Thoracic aorta (tissue), 2 donors: ENCODE data around the gene C19orf25. TPM values are rescaled to one million over a fixed set of nuclear protein-coding genes. Genes with fewer than 3 reads are reported as not detected.

Experiments used
- ATAC-seq: fragments of 150-250 bp; one replicate; pipeline ENCODE4 v1.8.0; 2017; ENCODE audit warnings: low read depth; ENCODE audit not compliant: insufficient number of reproducible peaks, low FRiP score
- DNase-seq: peaks from one replicate; pipeline ENCODE4 v3.0.0-alpha.2; 2020; ENCODE audit warnings: low spot score
- H3K27ac ChIP-seq, 2 donors: fragments of 200-600 bp; sonication (generic); 1 replicate in 1 of 2; 2 replicates in 1 of 2; pipeline ENCODE4 v1.5.1; 2016; ENCODE audit warnings: mild to moderate bottlenecking in 2 of 2, moderate library complexity in 2 of 2
- H3K27me3 ChIP-seq: fragments of 200-600 bp; sonication (generic); replicated peaks from 2 replicates; pipeline ENCODE4 v1.6.0; 2016; ENCODE audit warnings: mild to moderate bottlenecking; ENCODE audit not compliant: insufficient read depth
- H3K36me3 ChIP-seq: fragments of 200-600 bp; sonication (generic); one replicate; pipeline ENCODE4 v1.5.1; 2016
- H3K4me1 ChIP-seq, 2 donors: fragments of 200-600 bp; sonication (generic); 1 replicate in 1 of 2; 2 replicates in 1 of 2; pipeline versions ENCODE4 v1.5.1 to v1.6.0; 2016; ENCODE audit warnings: low read depth in 2 of 2, mild to moderate bottlenecking in 1 of 2; ENCODE audit not compliant: control insufficient read depth in 1 of 2
- H3K4me3 ChIP-seq: fragments of 200-600 bp; sonication (generic); 2 replicates; pipeline ENCODE4 v1.5.1; 2016; ENCODE audit warnings: mild to moderate bottlenecking
- H3K9me3 ChIP-seq: fragments of 200-600 bp; sonication (generic); 2 replicates; pipeline ENCODE4 v1.5.1; 2016
- CTCF ChIP-seq: fragments of 200-600 bp; sonication (generic); IDR thresholded peaks from one replicate; pipeline ENCODE4 v1.5.1; 2019; ENCODE audit warnings: antibody characterized with exemption
- total RNA-seq, 2 donors: library from RNA; depleted of rRNA; stranded (reverse); fragments of >200 nt; gene quantifications; one replicate each; pipeline versions ENCODE4 v1.1.0 to v1.2.3, GENCODE V29; 2016

C19orf25 gene
- total RNA-seq, 2 donors from 2014 or later: 28.6 to 54.6 TPM

- Histone ChIP-seq H3K9me3 (no peaks in the 10 kb centered on the region), H3K4me1 (peaks cover 6 to 17% of the 10 kb centered on the region in 2 donors), H3K27me3 (no peaks in the 10 kb centered on the region), H3K27ac (peak within 1 kb of the TSS in 1 of 2 donors; percentile 40), H3K36me3 (no peaks in the 10 kb centered on the region), H3K4me3 (peak within 1 kb of the TSS; percentile 88)
- TF ChIP-seq CTCF: no peak
- DNase-seq: peak; percentile 93
- ATAC-seq: peak; percentile 92
Measured at GRCh38 chr19:1490311-1491113, 11.5 kb upstream of the C19orf25 start, which contains the start of gene PCSK4. Gene PCSK4 (minus strand): TSS chr19:1490350. CDS start chr19:1490346, 4 bp downstream.

GRCh38 chr19:1489463-1490310, 10.7 kb upstream of the C19orf25 start:
- ATAC-seq (no peak), DNase-seq (no peak)
- Histone ChIP-seq H3K27me3 (no peaks in the 10 kb centered on the region), H3K4me1 (peaks cover 6 to 17% of the 10 kb centered on the region in 2 donors), H3K4me3 (peak overlapping the region; percentile 88), H3K27ac (peak overlapping the region in 1 of 2 donors; percentile 40), H3K36me3 (no peaks in the 10 kb centered on the region), H3K9me3 (no peaks in the 10 kb centered on the region)
- no peak for TF ChIP-seq CTCF

GRCh38 chr19:1488282-1488601, 9.2 kb upstream of the C19orf25 start:
- DNase-seq: no peak

GRCh38 chr19:1487576-1488281, 8.7 kb upstream of the C19orf25 start:
- no peak for DNase-seq

More at GRCh38 chr19:1488282-1488601, 9.2 kb upstream of the C19orf25 start:
- Histone ChIP-seq H3K27ac (no peak overlapping the region), H3K4me3 (no peak overlapping the region), H3K4me1 (peaks cover 6 to 17% of the 10 kb centered on the region in 2 donors), H3K36me3 (no peaks in the 10 kb centered on the region), H3K27me3 (no peaks in the 10 kb centered on the region), H3K9me3 (no peaks in the 10 kb centered on the region)
- no peak for TF ChIP-seq CTCF
- no peak for ATAC-seq

More at GRCh38 chr19:1487576-1488281, 8.7 kb upstream of the C19orf25 start:
- H3K27ac ChIP-seq: no peak overlapping the region
- H3K9me3 ChIP-seq: no peaks in the 10 kb centered on the region
- TF ChIP-seq CTCF: no peak
- H3K27me3 ChIP-seq: no peaks in the 10 kb centered on the region
- H3K4me3 ChIP-seq: no peak overlapping the region
- H3K4me1 ChIP-seq: peaks cover 6 to 17% of the 10 kb centered on the region in 2 donors
- no peaks in the 10 kb centered on the region for H3K36me3 ChIP-seq
- no peak for ATAC-seq
